ENCODE data around the gene DUSP14.
A peak's percentile ranks its signal among the peaks of the same experiment; 100 is the strongest.
"Not testable (repeated sequence)": the region's sequence is repeated elsewhere in the genome, so short reads cannot be mapped to it uniquely, and the experiment has no call there.

The DUSP14 gene

DNA sequence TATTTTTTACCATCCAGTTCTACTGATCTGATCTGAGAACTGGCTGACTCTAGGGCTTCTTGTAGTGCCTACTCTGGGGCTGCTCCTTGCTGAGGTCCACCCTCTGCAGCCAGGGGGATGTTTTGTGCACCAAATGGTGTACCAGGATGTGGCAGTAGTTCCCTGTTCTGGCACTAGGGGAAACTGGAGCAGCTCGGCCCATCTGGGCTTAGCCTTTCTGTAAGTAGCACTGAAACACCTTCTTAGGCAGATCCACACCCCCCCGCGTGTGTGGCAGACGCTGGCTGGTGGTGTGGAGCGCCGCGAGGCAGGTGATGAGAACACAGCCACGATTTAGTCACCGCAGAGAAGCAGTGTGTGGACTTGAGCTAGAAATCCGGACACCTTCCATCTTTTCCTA, 17.0 kb downstream of the DUSP14 start:
- FAIRE-seq (no peak), DNase-seq (ENCODE audit: insufficient read length, low spot score) (peak; percentile 33)
- TF ChIP-seq PAX5 (IDR thresholded peaks at IDR 0.05; ENCODE audit: insufficient read depth, low read length, severe bottlenecking), result no peak
- TF ChIP-seq POU2F2 (IDR thresholded peaks at IDR 0.05; ENCODE audit: low read depth, low read length), result no peak
- TF ChIP-seq TAF1 (IDR thresholded peaks at IDR 0.05; ENCODE audit: low read depth, low read length), result no peak
- no peak for TF ChIP-seq POLR2AphosphoS5 (IDR thresholded peaks at IDR 0.05; ENCODE audit: low read depth, low read length)
- TF ChIP-seq POLR2A (IDR thresholded peaks at IDR 0.05; ENCODE audit: low read depth, low read length), result no peak
- no peak for TF ChIP-seq SPI1 (IDR thresholded peaks at IDR 0.05; ENCODE audit: low read depth, low read length)

- no peak for TF ChIP-seq POLR2A (IDR thresholded peaks at IDR 0.05; ENCODE audit: low read depth, low read length)
- no peak for TF ChIP-seq POLR2AphosphoS5 (IDR thresholded peaks at IDR 0.05; ENCODE audit: low read depth, low read length)
- TF ChIP-seq PAX5 (IDR thresholded peaks at IDR 0.05; ENCODE audit: insufficient read depth, low read length, severe bottlenecking), result no peak
- no peak for TF ChIP-seq SPI1 (IDR thresholded peaks at IDR 0.05; ENCODE audit: low read depth, low read length)
- TF ChIP-seq POU2F2 (IDR thresholded peaks at IDR 0.05; ENCODE audit: low read depth, low read length), result no peak
- TF ChIP-seq TAF1 (IDR thresholded peaks at IDR 0.05; ENCODE audit: low read depth, low read length), result no peak
- no peak for FAIRE-seq
Observed at GRCh38 chr17:37507111-37507510, 17.4 kb downstream of the DUSP14 start.

GRCh38 chr17:37510056-37510455, 20.4 kb downstream of the DUSP14 start:
- DNase-seq (ENCODE audit: insufficient read length, low spot score), result no peak

More at GRCh38 chr17:37507111-37507510, 17.4 kb downstream of the DUSP14 start:
- DNase-seq (ENCODE audit: insufficient read length, low spot score), result no peak

GRCh38 chr17:37511642-37512041, 22.0 kb downstream of the DUSP14 start:
- not testable (repeated sequence) for DNase-seq (ENCODE audit: insufficient read length, low spot score); FAIRE-seq

More at GRCh38 chr17:37510056-37510455, 20.4 kb downstream of the DUSP14 start:
- no peak for TF ChIP-seq POU2F2 (IDR thresholded peaks at IDR 0.05; ENCODE audit: low read depth, low read length)
- TF ChIP-seq POLR2AphosphoS5 (IDR thresholded peaks at IDR 0.05; ENCODE audit: low read depth, low read length), result no peak
- no peak for FAIRE-seq

- TF ChIP-seq TAF1 (IDR thresholded peaks at IDR 0.05; ENCODE audit: low read depth, low read length) (no peak), POU2F2 (IDR thresholded peaks at IDR 0.05; ENCODE audit: low read depth, low read length) (no peak), PAX5 (IDR thresholded peaks at IDR 0.05; ENCODE audit: insufficient read depth, low read length, severe bottlenecking) (no peak), SPI1 (IDR thresholded peaks at IDR 0.05; ENCODE audit: low read depth, low read length) (no peak), POLR2A (IDR thresholded peaks at IDR 0.05; ENCODE audit: low read depth, low read length) (no peak), POLR2AphosphoS5 (IDR thresholded peaks at IDR 0.05; ENCODE audit: low read depth, low read length) (no peak)
- no peak for DNase-seq (ENCODE audit: insufficient read length, low spot score)
- no peak for FAIRE-seq
Observed at GRCh38 chr17:37512442-37513068, 22.9 kb downstream of the DUSP14 start.

- DNase-seq (ENCODE audit: insufficient read length, low spot score) (no peak), FAIRE-seq (no peak)
- no peak for TF ChIP-seq POU2F2 (IDR thresholded peaks at IDR 0.05; ENCODE audit: low read depth, low read length)
- TF ChIP-seq POLR2AphosphoS5 (IDR thresholded peaks at IDR 0.05; ENCODE audit: low read depth, low read length), result no peak
- no peak for TF ChIP-seq SPI1 (IDR thresholded peaks at IDR 0.05; ENCODE audit: low read depth, low read length)
- TF ChIP-seq POLR2A (IDR thresholded peaks at IDR 0.05; ENCODE audit: low read depth, low read length), result no peak
- TF ChIP-seq PAX5 (IDR thresholded peaks at IDR 0.05; ENCODE audit: insufficient read depth, low read length, severe bottlenecking), result no peak
- TF ChIP-seq TAF1 (IDR thresholded peaks at IDR 0.05; ENCODE audit: low read depth, low read length), result no peak
Observed at GRCh38 chr17:37513711-37514110, 24.0 kb downstream of the DUSP14 start.

GRCh38 chr17:37516127-37516571, 26.5 kb downstream of the DUSP14 start:
- no peak for DNase-seq (ENCODE audit: insufficient read length, low spot score)
- no peak for TF ChIP-seq POLR2AphosphoS5 (IDR thresholded peaks at IDR 0.05; ENCODE audit: low read depth, low read length)
- no peak for TF ChIP-seq POU2F2 (IDR thresholded peaks at IDR 0.05; ENCODE audit: low read depth, low read length)
- TF ChIP-seq PAX5 (IDR thresholded peaks at IDR 0.05; ENCODE audit: insufficient read depth, low read length, severe bottlenecking), result no peak
- TF ChIP-seq POLR2A (IDR thresholded peaks at IDR 0.05; ENCODE audit: low read depth, low read length), result no peak
- TF ChIP-seq TAF1 (IDR thresholded peaks at IDR 0.05; ENCODE audit: low read depth, low read length), result no peak
- no peak for TF ChIP-seq SPI1 (IDR thresholded peaks at IDR 0.05; ENCODE audit: low read depth, low read length)
- FAIRE-seq, result no peak

GRCh38 chr17:37517881-37518280, 28.2 kb downstream of the DUSP14 start:
- TF ChIP-seq TAF1 (IDR thresholded peaks at IDR 0.05; ENCODE audit: low read depth, low read length) (no peak), PAX5 (IDR thresholded peaks at IDR 0.05; ENCODE audit: insufficient read depth, low read length, severe bottlenecking) (no peak), POLR2A (IDR thresholded peaks at IDR 0.05; ENCODE audit: low read depth, low read length) (no peak), POU2F2 (IDR thresholded peaks at IDR 0.05; ENCODE audit: low read depth, low read length) (no peak), POLR2AphosphoS5 (IDR thresholded peaks at IDR 0.05; ENCODE audit: low read depth, low read length) (no peak), SPI1 (IDR thresholded peaks at IDR 0.05; ENCODE audit: low read depth, low read length) (no peak)
- FAIRE-seq (no peak), DNase-seq (ENCODE audit: insufficient read length, low spot score) (no peak)

GRCh38 chr17:37518826-37519225, 29.1 kb downstream of the DUSP14 start:
- TF ChIP-seq TAF1 (IDR thresholded peaks at IDR 0.05; ENCODE audit: low read depth, low read length) (no peak), PAX5 (IDR thresholded peaks at IDR 0.05; ENCODE audit: insufficient read depth, low read length, severe bottlenecking) (no peak), POLR2A (IDR thresholded peaks at IDR 0.05; ENCODE audit: low read depth, low read length) (no peak), POU2F2 (IDR thresholded peaks at IDR 0.05; ENCODE audit: low read depth, low read length) (no peak), POLR2AphosphoS5 (IDR thresholded peaks at IDR 0.05; ENCODE audit: low read depth, low read length) (no peak), SPI1 (IDR thresholded peaks at IDR 0.05; ENCODE audit: low read depth, low read length) (no peak)
- DNase-seq (ENCODE audit: insufficient read length, low spot score) (no peak), FAIRE-seq (no peak)

- DNase-seq (ENCODE audit: insufficient read length, low spot score) (no peak), FAIRE-seq (no peak)
- no peak for TF ChIP-seq TAF1 (IDR thresholded peaks at IDR 0.05; ENCODE audit: low read depth, low read length)
Observed at GRCh38 chr17:37519251-37519985, 29.7 kb downstream of the DUSP14 start.
